ENCODE measurements around the gene KDM2A. TPM values are rescaled to one million over a fixed set of nuclear protein-coding genes. Genes with fewer than 3 reads are reported as not detected.

KDM2A gene
- polyA plus RNA-seq, 1 experiment: 52.2 TPM

- TF ChIP-seq CTCF (IDR thresholded peaks at IDR 0.05; ENCODE audit: low read depth, low read length): no peak
- DNase-seq (ENCODE audit: low read depth, low spot score): no peak
- H3K27me3 ChIP-seq (ENCODE audit: control insufficient read depth, insufficient read depth, low read length): no peaks in the 10 kb centered on the region
- no peaks in the 10 kb centered on the region; the same call in 1 of the 2 replicates for H3K9me3 ChIP-seq (ENCODE audit: control insufficient read depth, insufficient read depth, low read length)
- POLR2A ChIA-PET: no interaction called here
- no peak overlapping the region for H3K4me3 ChIP-seq (ENCODE audit: low read depth, low read length)
- no peak overlapping the region for H3K27ac ChIP-seq (ENCODE audit: low read depth, low read length)
- CTCF ChIA-PET: no interaction called here
Measured at GRCh38 chr11:67285541-67286498, 166.8 kb downstream of the KDM2A start.

- ChIA-PET POLR2A (no interaction called here), CTCF (no interaction called here)
- Histone ChIP-seq H3K27ac (ENCODE audit: low read depth, low read length) (peak overlapping the region; percentile 21), H3K27me3 (ENCODE audit: control insufficient read depth, insufficient read depth, low read length) (no peaks in the 10 kb centered on the region), H3K4me3 (ENCODE audit: low read depth, low read length) (no peak overlapping the region), H3K9me3 (ENCODE audit: control insufficient read depth, insufficient read depth, low read length) (no peaks in the 10 kb centered on the region; the same call in 1 of the 2 replicates)
- no peak for DNase-seq (ENCODE audit: low read depth, low spot score)
- no peak for TF ChIP-seq CTCF (IDR thresholded peaks at IDR 0.05; ENCODE audit: low read depth, low read length)
Measured at GRCh38 chr11:67286621-67287333, 167.7 kb downstream of the KDM2A start.

GRCh38 chr11:67287355-67288197, 168.5 kb downstream of the KDM2A start:
- CTCF ChIA-PET: interaction anchor here (1.2 to 2.3 kb wide), 2 partner anchors 25 to 33 kb away, joined by 3 to 16 read pairs; no protein-coding TSS in a partner anchor

GRCh38 chr11:67288198-67288451, 169.1 kb downstream of the KDM2A start:
- POLR2A ChIA-PET: interaction anchor here (0.6 to 2.6 kb wide), 8 partner anchors 8 to 89 kb away, joined by 3 to 20 read pairs (median 5); partner anchors contain the start of gene SSH3
- Histone ChIP-seq H3K4me3 (ENCODE audit: low read depth, low read length) (peak overlapping the region; percentile 76), H3K27ac (ENCODE audit: low read depth, low read length) (peak overlapping the region; percentile 97), H3K27me3 (ENCODE audit: control insufficient read depth, insufficient read depth, low read length) (no peaks in the 10 kb centered on the region), H3K9me3 (ENCODE audit: control insufficient read depth, insufficient read depth, low read length) (no peaks in the 10 kb centered on the region; the same call in 1 of the 2 replicates)
- no peak for TF ChIP-seq CTCF (IDR thresholded peaks at IDR 0.05; ENCODE audit: low read depth, low read length)
- CTCF ChIA-PET: interaction anchor here (1.0 to 2.3 kb wide), 4 partner anchors 11 to 207 kb away, joined by 3 to 16 read pairs (median 3); no protein-coding TSS in a partner anchor
- no peak for DNase-seq (ENCODE audit: low read depth, low spot score)

More at GRCh38 chr11:67287355-67288197, 168.5 kb downstream of the KDM2A start:
- no peak for DNase-seq (ENCODE audit: low read depth, low spot score)
- Histone ChIP-seq H3K27me3 (ENCODE audit: control insufficient read depth, insufficient read depth, low read length) (no peaks in the 10 kb centered on the region), H3K4me3 (ENCODE audit: low read depth, low read length) (peak overlapping the region; percentile 76), H3K9me3 (ENCODE audit: control insufficient read depth, insufficient read depth, low read length) (no peaks in the 10 kb centered on the region; the same call in 1 of the 2 replicates), H3K27ac (ENCODE audit: low read depth, low read length) (peak overlapping the region; percentile 97)
- no peak for TF ChIP-seq CTCF (IDR thresholded peaks at IDR 0.05; ENCODE audit: low read depth, low read length)
- POLR2A ChIA-PET: interaction anchor here (1.0 to 2.6 kb wide), 7 partner anchors 9 to 48 kb away, joined by 3 to 20 read pairs (median 5); partner anchors contain the start of gene SSH3
